HepG2 (cell line): ENCODE data around the gene SIVA1. TPM values are rescaled to one million over a fixed set of nuclear protein-coding genes. Genes with fewer than 3 reads are reported as not detected.

ENCODE experiments used
- FOSL1 ChIP-seq: sonication (generic); formaldehyde crosslinking; IDR thresholded peaks from 2 replicates; pipeline ENCODE4 v1.9.0; 2021; ENCODE audit warnings: missing genetic modification reagents, borderline replicate concordance
- FOSL2 ChIP-seq: sonication (generic); formaldehyde crosslinking; IDR thresholded peaks from 2 replicates; pipeline ENCODE4 v1.4.0; 2020; ENCODE audit warnings: missing genetic modification reagents
- FOXA3 ChIP-seq: IDR thresholded peaks from 2 replicates; pipeline ENCODE4 v1.6.1; 2016; ENCODE audit warnings: missing genetic modification reagents, missing compliant biosample characterization
- ISX ChIP-seq: sonication (generic); formaldehyde crosslinking; conservative IDR thresholded peaks from 2 replicates; pipeline ENCODE4 v1.5.0; 2020; ENCODE audit warnings: missing genetic modification reagents
- MAF1 ChIP-seq: sonication (generic); formaldehyde crosslinking; IDR thresholded peaks from 2 replicates; pipeline ENCODE4 v1.5.0; 2020; ENCODE audit warnings: missing genetic modification reagents, borderline replicate concordance
- RBM39 ChIP-seq: fragments of 200-400 bp; formaldehyde crosslinking; IDR thresholded peaks from one replicate; pipeline ENCODE4 v1.6.1; 2018; ENCODE audit warnings: antibody characterized with exemption, mild to moderate bottlenecking, low read depth, low read length; ENCODE audit not compliant: poor library complexity, severe bottlenecking
- SETDB1 ChIP-seq: sonication (generic); formaldehyde crosslinking; IDR thresholded peaks from 2 replicates; pipeline ENCODE4 v1.5.1; 2020; ENCODE audit warnings: missing genetic modification reagents, mild to moderate bottlenecking, borderline replicate concordance
- SMYD3 ChIP-seq: sonication (generic); formaldehyde crosslinking; IDR thresholded peaks from 2 replicates; pipeline ENCODE4 v1.8.1; 2023; ENCODE audit warnings: mild to moderate bottlenecking, missing genetic modification reagents
- SUZ12 ChIP-seq: fragments of 150-350 bp; IDR thresholded peaks from 2 replicates; pipeline ENCODE4 v1.6.1; 2014; ENCODE audit warnings: low read depth, low read length
- YEATS2 ChIP-seq: sonication (generic); formaldehyde crosslinking; IDR thresholded peaks from 2 replicates; pipeline ENCODE4 v1.4.0; 2020; ENCODE audit warnings: missing genetic modification reagents, borderline replicate concordance
- ZNF101 ChIP-seq: sonication (generic); formaldehyde crosslinking; IDR thresholded peaks from 2 replicates; pipeline ENCODE4 v1.4.0; 2020; ENCODE audit warnings: mild to moderate bottlenecking, low read depth, missing genetic modification reagents, borderline replicate concordance
- ZNF121 ChIP-seq: sonication (generic); formaldehyde crosslinking; IDR thresholded peaks from 2 replicates; pipeline ENCODE4 v1.5.0; 2020; ENCODE audit warnings: mild to moderate bottlenecking, missing genetic modification reagents
- ZNF446 ChIP-seq: sonication (generic); formaldehyde crosslinking; IDR thresholded peaks from 2 replicates; pipeline ENCODE4 v1.5.0; 2020; ENCODE audit warnings: mild to moderate bottlenecking, missing genetic modification reagents
- ZNF556 ChIP-seq: sonication (generic); formaldehyde crosslinking; IDR thresholded peaks from 2 replicates; pipeline ENCODE4 v1.4.0; 2020; ENCODE audit warnings: mild to moderate bottlenecking, missing genetic modification reagents, borderline replicate concordance
- ZNF674 ChIP-seq: sonication (generic); formaldehyde crosslinking; IDR thresholded peaks from 2 replicates; pipeline ENCODE4 v1.5.0; 2020; ENCODE audit warnings: low read depth, mild to moderate bottlenecking, missing genetic modification reagents
- ZNF720 ChIP-seq: sonication (generic); formaldehyde crosslinking; IDR thresholded peaks from 2 replicates; pipeline ENCODE4 v1.4.0; 2020; ENCODE audit warnings: missing genetic modification reagents
- ZNF800 ChIP-seq: sonication (generic); formaldehyde crosslinking; IDR thresholded peaks from 2 replicates; pipeline ENCODE4 v1.4.0; 2020; ENCODE audit warnings: missing genetic modification reagents
- ZNF879 ChIP-seq: sonication (generic); formaldehyde crosslinking; IDR thresholded peaks from 2 replicates; pipeline ENCODE4 v1.8.1; 2023; ENCODE audit warnings: missing genetic modification reagents
- polyA plus RNA-seq, 8 experiments: library from polyadenylated mRNA; depleted of rRNA in 3 of 8; stranded (reverse) in 7 of 8; unstranded in 1 of 8; fragments of >200 nt; fragmentation: Illumina TruSeq in 4 of 8; extraction: Trizol in 4 of 8; gene quantifications; 2 replicates each; pipeline versions ENCODE4 v1.2.1 to v1.2.3, GENCODE V29; 2011 to 2016; ENCODE audit warnings: low read depth in 4 of 8, missing spikeins in 1 of 8, mixed read lengths in 1 of 8; ENCODE audit not compliant: insufficient read depth in 1 of 8
- total RNA-seq, 5 experiments: library from RNA; depleted of rRNA; stranded (reverse); fragments of >200 nt; fragmentation: Illumina TruSeq; extraction: Trizol; gene quantifications; 2 replicates each; pipeline ENCODE4 v1.2.3, GENCODE V29; 2016; ENCODE audit warnings: low read depth in 1 of 5
- TF ChIP-seq, protein P1 (sequence below): sonication (generic); formaldehyde crosslinking; conservative IDR thresholded peaks from 2 replicates; pipeline ENCODE4 v1.4.0; 2020; ENCODE audit warnings: missing genetic modification reagents
- TF ChIP-seq, protein P2 (sequence below): sonication (generic); formaldehyde crosslinking; IDR thresholded peaks from 2 replicates; pipeline ENCODE4 v1.4.0; 2020; ENCODE audit warnings: mild to moderate bottlenecking, missing genetic modification reagents
- TF ChIP-seq, protein P3 (sequence below), 2 experiments: sonication (generic) in 1 of 2; formaldehyde crosslinking in 1 of 2; IDR thresholded peaks; 2 replicates each; pipeline versions ENCODE4 v1.4.0 to v1.6.1; 2016 to 2020; ENCODE audit warnings: borderline replicate concordance in 1 of 2, low read depth in 1 of 2, mild to moderate bottlenecking in 1 of 2, missing genetic modification reagents in 1 of 2

The SIVA1 gene
- total and polyA plus RNA-seq, 2 of the 13 experiments (the other 11 are each of a cell fraction or from before 2014, with no cell fraction given): 123 to 186 TPM

DNA sequence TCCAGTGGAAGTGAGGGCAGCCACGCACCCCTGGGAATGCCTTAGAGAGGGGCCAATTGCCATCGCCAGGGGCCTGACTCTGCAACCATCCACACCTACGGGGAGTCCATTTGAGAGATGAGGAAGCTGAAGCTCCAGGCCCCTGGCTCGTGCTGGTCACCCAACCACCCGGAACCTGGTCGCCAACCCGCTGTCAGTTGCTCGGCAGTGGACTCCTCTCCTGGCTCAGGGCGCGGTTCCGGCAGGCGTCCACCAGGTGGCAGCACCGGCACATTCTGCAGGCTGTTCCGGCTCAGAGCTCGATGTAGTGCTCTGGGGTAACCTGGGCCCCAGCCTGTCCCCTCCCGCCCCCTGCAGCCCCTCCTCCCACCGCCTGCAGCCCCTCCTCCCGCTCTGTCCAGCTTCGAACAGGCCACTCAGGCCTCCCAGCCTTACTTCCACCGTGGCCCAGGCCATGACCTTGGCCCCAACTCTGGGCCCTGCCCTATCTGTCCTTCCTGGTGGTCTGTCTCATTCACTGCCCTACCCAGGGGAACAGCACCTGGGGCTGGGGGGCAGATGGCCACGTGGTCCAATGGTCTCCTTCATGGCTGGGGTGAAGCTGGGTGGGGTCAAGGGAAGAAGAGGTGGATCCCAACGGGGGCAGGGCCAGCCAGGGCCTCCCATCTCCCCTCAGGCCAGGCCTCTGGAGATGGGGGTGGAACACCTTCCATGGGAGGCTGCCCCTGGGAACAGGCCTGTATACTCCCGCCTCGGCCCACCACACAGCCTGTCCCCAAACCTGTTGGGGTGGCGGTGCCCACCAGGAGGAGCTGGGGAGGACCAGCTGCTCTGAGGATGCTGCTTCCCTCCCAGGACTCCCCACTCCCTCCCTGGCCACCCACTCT lies 15.7 kb downstream of the SIVA1 start (continued):
- TF ChIP-seq, protein P1, sequence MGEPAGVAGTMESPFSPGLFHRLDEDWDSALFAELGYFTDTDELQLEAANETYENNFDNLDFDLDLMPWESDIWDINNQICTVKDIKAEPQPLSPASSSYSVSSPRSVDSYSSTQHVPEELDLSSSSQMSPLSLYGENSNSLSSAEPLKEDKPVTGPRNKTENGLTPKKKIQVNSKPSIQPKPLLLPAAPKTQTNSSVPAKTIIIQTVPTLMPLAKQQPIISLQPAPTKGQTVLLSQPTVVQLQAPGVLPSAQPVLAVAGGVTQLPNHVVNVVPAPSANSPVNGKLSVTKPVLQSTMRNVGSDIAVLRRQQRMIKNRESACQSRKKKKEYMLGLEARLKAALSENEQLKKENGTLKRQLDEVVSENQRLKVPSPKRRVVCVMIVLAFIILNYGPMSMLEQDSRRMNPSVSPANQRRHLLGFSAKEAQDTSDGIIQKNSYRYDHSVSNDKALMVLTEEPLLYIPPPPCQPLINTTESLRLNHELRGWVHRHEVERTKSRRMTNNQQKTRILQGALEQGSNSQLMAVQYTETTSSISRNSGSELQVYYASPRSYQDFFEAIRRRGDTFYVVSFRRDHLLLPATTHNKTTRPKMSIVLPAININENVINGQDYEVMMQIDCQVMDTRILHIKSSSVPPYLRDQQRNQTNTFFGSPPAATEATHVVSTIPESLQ: no peak
- TF ChIP-seq ISX (CRISPR knock-in tag): no peak
- no peak for TF ChIP-seq ZNF720 (CRISPR knock-in tag)
- 0 out of 2 replicates have a peak, but pooled peaks have one; percentile 60 for TF ChIP-seq ZNF446
- TF ChIP-seq FOXA3 (CRISPR knock-in tag): no peak
- TF ChIP-seq SETDB1: no peak
- TF ChIP-seq SUZ12: no peak
- TF ChIP-seq FOSL1 (CRISPR knock-in tag): no peak
- TF ChIP-seq RBM39: peak; percentile 58
- TF ChIP-seq ZNF674 (CRISPR knock-in tag): no peak
- peak; percentile 15; the same call in 1 of the 2 replicates for TF ChIP-seq YEATS2 (CRISPR knock-in tag)
- 0 out of 2 replicates have a peak, but pooled peaks have one; percentile 37 for TF ChIP-seq ZNF556
- TF ChIP-seq ZNF121: no peak
- TF ChIP-seq ZNF101: no peak
- no peak for TF ChIP-seq ZNF800 (CRISPR knock-in tag)
- no peak for TF ChIP-seq MAF1
- no peak for TF ChIP-seq ZNF879 (CRISPR knock-in tag)
- TF ChIP-seq FOSL2: no peak
- TF ChIP-seq, protein P2, sequence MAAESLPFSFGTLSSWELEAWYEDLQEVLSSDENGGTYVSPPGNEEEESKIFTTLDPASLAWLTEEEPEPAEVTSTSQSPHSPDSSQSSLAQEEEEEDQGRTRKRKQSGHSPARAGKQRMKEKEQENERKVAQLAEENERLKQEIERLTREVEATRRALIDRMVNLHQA (CRISPR knock-in tag): no peak
- TF ChIP-seq SMYD3 (CRISPR knock-in tag): no peak
- TF ChIP-seq, protein P3, sequence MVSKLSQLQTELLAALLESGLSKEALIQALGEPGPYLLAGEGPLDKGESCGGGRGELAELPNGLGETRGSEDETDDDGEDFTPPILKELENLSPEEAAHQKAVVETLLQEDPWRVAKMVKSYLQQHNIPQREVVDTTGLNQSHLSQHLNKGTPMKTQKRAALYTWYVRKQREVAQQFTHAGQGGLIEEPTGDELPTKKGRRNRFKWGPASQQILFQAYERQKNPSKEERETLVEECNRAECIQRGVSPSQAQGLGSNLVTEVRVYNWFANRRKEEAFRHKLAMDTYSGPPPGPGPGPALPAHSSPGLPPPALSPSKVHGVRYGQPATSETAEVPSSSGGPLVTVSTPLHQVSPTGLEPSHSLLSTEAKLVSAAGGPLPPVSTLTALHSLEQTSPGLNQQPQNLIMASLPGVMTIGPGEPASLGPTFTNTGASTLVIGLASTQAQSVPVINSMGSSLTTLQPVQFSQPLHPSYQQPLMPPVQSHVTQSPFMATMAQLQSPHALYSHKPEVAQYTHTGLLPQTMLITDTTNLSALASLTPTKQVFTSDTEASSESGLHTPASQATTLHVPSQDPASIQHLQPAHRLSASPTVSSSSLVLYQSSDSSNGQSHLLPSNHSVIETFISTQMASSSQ (IDR thresholded peaks at IDR 0.05; ENCODE audit: low read depth): no peak
- TF ChIP-seq, protein P3 (CRISPR knock-in tag; IDR thresholded peaks at IDR 0.05; ENCODE audit: borderline replicate concordance): peak; percentile 54
